ENCODE data around the gene IFNGR2.
"Not testable (repeated sequence)": the region's sequence is repeated elsewhere in the genome, so short reads cannot be mapped to it uniquely, and the experiment has no call there.

IFNGR2 gene

GRCh38 chr21:33449616-33450015, 46.4 kb downstream of the IFNGR2 start:
- no peak overlapping the region for H3K27ac Mint-ChIP-seq
- peaks cover 16% of the 10 kb centered on the region for H3K36me3 Mint-ChIP-seq (ENCODE audit: low read depth)

GRCh38 chr21:33451634-33452071, 48.4 kb downstream of the IFNGR2 start:
- no peaks in the 10 kb centered on the region for H3K9me3 Mint-ChIP-seq
- peaks cover 12% of the 10 kb centered on the region for H3K36me3 Mint-ChIP-seq (ENCODE audit: low read depth)
- H3K4me3 Mint-ChIP-seq, result no peak overlapping the region
- H3K27ac Mint-ChIP-seq, result no peak overlapping the region
- no peak for DNase-seq (ENCODE audit: low spot score)
- peaks cover 4% of the 10 kb centered on the region for H3K4me1 Mint-ChIP-seq (ENCODE audit: low read depth)
- no peaks in the 10 kb centered on the region for H3K27me3 Mint-ChIP-seq (ENCODE audit: low read depth)

More at GRCh38 chr21:33449616-33450015, 46.4 kb downstream of the IFNGR2 start:
- H3K4me1 Mint-ChIP-seq (ENCODE audit: low read depth), result peaks cover 3% of the 10 kb centered on the region
- H3K9me3 Mint-ChIP-seq, result no peaks in the 10 kb centered on the region
- no peaks in the 10 kb centered on the region for H3K27me3 Mint-ChIP-seq (ENCODE audit: low read depth)
- DNase-seq (ENCODE audit: low spot score), result no peak
- H3K4me3 Mint-ChIP-seq, result no peak overlapping the region

GRCh38 chr21:33452362-33452761, 49.1 kb downstream of the IFNGR2 start:
- H3K27ac Mint-ChIP-seq, result no peak overlapping the region
- peaks cover 4% of the 10 kb centered on the region for H3K4me1 Mint-ChIP-seq (ENCODE audit: low read depth)
- H3K36me3 Mint-ChIP-seq (ENCODE audit: low read depth), result peaks cover 11% of the 10 kb centered on the region
- no peaks in the 10 kb centered on the region for H3K9me3 Mint-ChIP-seq
- H3K4me3 Mint-ChIP-seq, result no peak overlapping the region
- DNase-seq (ENCODE audit: low spot score), result no peak
- no peaks in the 10 kb centered on the region for H3K27me3 Mint-ChIP-seq (ENCODE audit: low read depth)

GRCh38 chr21:33455686-33456446, 52.7 kb downstream of the IFNGR2 start:
- Mint-ChIP-seq H3K9me3 (no peaks in the 10 kb centered on the region), H3K4me3 (no peak overlapping the region)

GRCh38 chr21:33458861-33459260, 55.6 kb downstream of the IFNGR2 start:
- H3K4me1 Mint-ChIP-seq (ENCODE audit: low read depth), result peaks cover 4% of the 10 kb centered on the region
- no peaks in the 10 kb centered on the region for H3K9me3 Mint-ChIP-seq
- H3K27me3 Mint-ChIP-seq (ENCODE audit: low read depth), result no peaks in the 10 kb centered on the region
- H3K4me3 Mint-ChIP-seq, result no peak overlapping the region
- peaks cover 9% of the 10 kb centered on the region for H3K36me3 Mint-ChIP-seq (ENCODE audit: low read depth)
- no peak overlapping the region for H3K27ac Mint-ChIP-seq
- no peak for DNase-seq (ENCODE audit: low spot score)

More at GRCh38 chr21:33455686-33456446, 52.7 kb downstream of the IFNGR2 start:
- Mint-ChIP-seq H3K4me1 (ENCODE audit: low read depth) (peaks cover 4% of the 10 kb centered on the region), H3K36me3 (ENCODE audit: low read depth) (peaks cover 19% of the 10 kb centered on the region), H3K27ac (no peak overlapping the region), H3K27me3 (ENCODE audit: low read depth) (no peaks in the 10 kb centered on the region)
- DNase-seq (ENCODE audit: low spot score), result no peak

- Mint-ChIP-seq H3K36me3 (ENCODE audit: low read depth) (peaks cover 9% of the 10 kb centered on the region), H3K4me3 (no peak overlapping the region), H3K4me1 (ENCODE audit: low read depth) (no peaks in the 10 kb centered on the region), H3K27me3 (ENCODE audit: low read depth) (no peaks in the 10 kb centered on the region), H3K9me3 (no peaks in the 10 kb centered on the region), H3K27ac (no peak overlapping the region)
- no peak for DNase-seq (ENCODE audit: low spot score)
These were observed 58.5 kb downstream of the IFNGR2 start for GRCh38 chr21:33461538-33462250.

GRCh38 chr21:33469183-33469582, 66.0 kb downstream of the IFNGR2 start:
- not testable (repeated sequence) for H3K36me3 Mint-ChIP-seq (ENCODE audit: low read depth); H3K4me1 Mint-ChIP-seq (ENCODE audit: low read depth); DNase-seq (ENCODE audit: low spot score); H3K4me3 Mint-ChIP-seq; H3K27me3 Mint-ChIP-seq (ENCODE audit: low read depth); H3K9me3 Mint-ChIP-seq; H3K27ac Mint-ChIP-seq

- H3K4me3 Mint-ChIP-seq, result no peak overlapping the region
- DNase-seq (ENCODE audit: low spot score), result no peak
- no peaks in the 10 kb centered on the region for H3K27me3 Mint-ChIP-seq (ENCODE audit: low read depth)
These were observed 67.5 kb downstream of the IFNGR2 start for GRCh38 chr21:33470701-33471100.

GRCh38 chr21:33473344-33473743, 70.1 kb downstream of the IFNGR2 start:
- Mint-ChIP-seq H3K36me3 (ENCODE audit: low read depth) (peaks cover 4% of the 10 kb centered on the region), H3K27ac (no peak overlapping the region), H3K4me1 (ENCODE audit: low read depth) (peaks cover 6% of the 10 kb centered on the region), H3K4me3 (no peak overlapping the region), H3K27me3 (ENCODE audit: low read depth) (no peaks in the 10 kb centered on the region), H3K9me3 (no peaks in the 10 kb centered on the region)
- no peak for DNase-seq (ENCODE audit: low spot score)

More at GRCh38 chr21:33470701-33471100, 67.5 kb downstream of the IFNGR2 start:
- Mint-ChIP-seq H3K9me3 (no peaks in the 10 kb centered on the region), H3K27ac (no peak overlapping the region), H3K4me1 (ENCODE audit: low read depth) (peaks cover 2% of the 10 kb centered on the region), H3K36me3 (ENCODE audit: low read depth) (peaks cover 4% of the 10 kb centered on the region)

- no peak overlapping the region for H3K4me3 Mint-ChIP-seq
- no peak overlapping the region for H3K27ac Mint-ChIP-seq
- H3K36me3 Mint-ChIP-seq (ENCODE audit: low read depth), result peaks cover 4% of the 10 kb centered on the region
- no peaks in the 10 kb centered on the region for H3K27me3 Mint-ChIP-seq (ENCODE audit: low read depth)
- peaks cover 13% of the 10 kb centered on the region for H3K4me1 Mint-ChIP-seq (ENCODE audit: low read depth)
- no peak for DNase-seq (ENCODE audit: low spot score)
- no peaks in the 10 kb centered on the region for H3K9me3 Mint-ChIP-seq
These were observed 73.9 kb downstream of the IFNGR2 start for GRCh38 chr21:33477066-33477465.

- H3K9me3 Mint-ChIP-seq, result no peaks in the 10 kb centered on the region
- H3K4me1 Mint-ChIP-seq (ENCODE audit: low read depth), result peaks cover 13% of the 10 kb centered on the region
- DNase-seq (ENCODE audit: low spot score), result no peak
- H3K36me3 Mint-ChIP-seq (ENCODE audit: low read depth), result peaks cover 4% of the 10 kb centered on the region
- peaks cover 8% of the 10 kb centered on the region for H3K27me3 Mint-ChIP-seq (ENCODE audit: low read depth)
- peak overlapping the region; percentile 89 for H3K4me3 Mint-ChIP-seq
- peak overlapping the region; percentile 82 for H3K27ac Mint-ChIP-seq
These were observed 75.0 kb downstream of the IFNGR2 start for GRCh38 chr21:33478182-33478581.

- H3K36me3 Mint-ChIP-seq (ENCODE audit: low read depth), result no peaks in the 10 kb centered on the region
- no peaks in the 10 kb centered on the region for H3K9me3 Mint-ChIP-seq
- H3K27me3 Mint-ChIP-seq (ENCODE audit: low read depth), result peaks cover 8% of the 10 kb centered on the region
- H3K4me1 Mint-ChIP-seq (ENCODE audit: low read depth), result peaks cover 13% of the 10 kb centered on the region
- DNase-seq (ENCODE audit: low spot score), result peak; percentile 33
- H3K27ac Mint-ChIP-seq, result peak overlapping the region; percentile 82
- H3K4me3 Mint-ChIP-seq, result peak overlapping the region; percentile 89
These were observed 75.9 kb downstream of the IFNGR2 start for GRCh38 chr21:33478935-33479678.

GRCh38 chr21:33479679-33480480, 76.7 kb downstream of the IFNGR2 start, which contains the start of gene TMEM50B:
Gene TMEM50B (minus strand): TSS chr21:33479974. CDS start chr21:33468885, 11,089 bp downstream.
- Mint-ChIP-seq H3K27ac (peak within 1 kb of the TSS; percentile 94), H3K9me3 (no peaks in the 10 kb centered on the region), H3K27me3 (ENCODE audit: low read depth) (peaks cover 8% of the 10 kb centered on the region), H3K36me3 (ENCODE audit: low read depth) (no peaks in the 10 kb centered on the region), H3K4me1 (ENCODE audit: low read depth) (peaks cover 13% of the 10 kb centered on the region), H3K4me3 (peak within 1 kb of the TSS; percentile 96)
- peak; percentile 99 for DNase-seq (ENCODE audit: low spot score)
